ENCODE results near the gene APOBEC4. TPM values are rescaled to one million over a fixed set of nuclear protein-coding genes. Genes with fewer than 3 reads are reported as not detected.

The APOBEC4 gene
- total RNA-seq, 1 donor from 2014 or later: not detected

DNA sequence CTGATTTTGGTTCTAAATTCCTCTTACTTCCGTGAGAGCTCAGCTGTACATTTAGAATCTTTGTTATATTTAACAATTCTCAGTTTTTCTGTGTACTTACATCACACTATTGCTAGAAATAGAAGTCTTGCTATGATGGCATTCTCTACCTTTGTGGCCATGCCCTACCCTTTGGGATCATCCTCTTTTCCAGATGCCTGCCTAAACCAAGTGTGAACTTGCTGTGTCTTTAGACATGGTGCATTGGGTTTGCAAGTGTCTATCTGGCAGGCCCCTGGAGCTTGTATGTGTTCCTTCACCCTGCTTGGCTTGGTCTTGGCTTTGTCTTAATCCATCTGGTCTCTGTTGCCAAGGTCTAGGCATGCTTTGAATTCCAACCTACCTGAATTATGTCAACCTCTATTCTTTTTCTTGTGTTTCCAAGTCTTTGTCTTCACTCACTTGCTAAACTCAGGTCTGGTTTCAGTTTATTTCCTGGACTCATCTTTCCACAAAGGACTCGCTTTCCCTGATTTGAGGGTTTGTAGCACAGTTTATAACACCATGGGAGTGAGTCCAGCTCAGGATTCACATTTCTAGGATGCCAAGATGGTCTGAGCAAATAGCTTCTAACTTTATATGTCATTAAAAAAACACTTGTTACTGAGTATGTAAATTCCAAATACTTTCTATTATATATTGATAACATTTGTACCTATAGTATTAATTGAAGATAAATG lies 20.6 kb upstream of the APOBEC4 start:
- intact Hi-C loops (cut with DNase I): no loop called here
- no peak overlapping the region for H3K4me3 ChIP-seq
- TF ChIP-seq, protein P1, sequence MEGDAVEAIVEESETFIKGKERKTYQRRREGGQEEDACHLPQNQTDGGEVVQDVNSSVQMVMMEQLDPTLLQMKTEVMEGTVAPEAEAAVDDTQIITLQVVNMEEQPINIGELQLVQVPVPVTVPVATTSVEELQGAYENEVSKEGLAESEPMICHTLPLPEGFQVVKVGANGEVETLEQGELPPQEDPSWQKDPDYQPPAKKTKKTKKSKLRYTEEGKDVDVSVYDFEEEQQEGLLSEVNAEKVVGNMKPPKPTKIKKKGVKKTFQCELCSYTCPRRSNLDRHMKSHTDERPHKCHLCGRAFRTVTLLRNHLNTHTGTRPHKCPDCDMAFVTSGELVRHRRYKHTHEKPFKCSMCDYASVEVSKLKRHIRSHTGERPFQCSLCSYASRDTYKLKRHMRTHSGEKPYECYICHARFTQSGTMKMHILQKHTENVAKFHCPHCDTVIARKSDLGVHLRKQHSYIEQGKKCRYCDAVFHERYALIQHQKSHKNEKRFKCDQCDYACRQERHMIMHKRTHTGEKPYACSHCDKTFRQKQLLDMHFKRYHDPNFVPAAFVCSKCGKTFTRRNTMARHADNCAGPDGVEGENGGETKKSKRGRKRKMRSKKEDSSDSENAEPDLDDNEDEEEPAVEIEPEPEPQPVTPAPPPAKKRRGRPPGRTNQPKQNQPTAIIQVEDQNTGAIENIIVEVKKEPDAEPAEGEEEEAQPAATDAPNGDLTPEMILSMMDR (IDR thresholded peaks at IDR 0.05): no peak
- H3K27me3 ChIP-seq: no peaks in the 10 kb centered on the region
- H3K4me1 ChIP-seq: no peaks in the 10 kb centered on the region
- no peak for DNase-seq (ENCODE audit: low spot score in 2 of 2)
- H3K36me3 ChIP-seq: no peaks in the 10 kb centered on the region
- H3K27ac ChIP-seq: no peak overlapping the region
- peaks cover 0 to 3% of the 10 kb centered on the region in 2 donors for H3K9me3 ChIP-seq

DNA sequence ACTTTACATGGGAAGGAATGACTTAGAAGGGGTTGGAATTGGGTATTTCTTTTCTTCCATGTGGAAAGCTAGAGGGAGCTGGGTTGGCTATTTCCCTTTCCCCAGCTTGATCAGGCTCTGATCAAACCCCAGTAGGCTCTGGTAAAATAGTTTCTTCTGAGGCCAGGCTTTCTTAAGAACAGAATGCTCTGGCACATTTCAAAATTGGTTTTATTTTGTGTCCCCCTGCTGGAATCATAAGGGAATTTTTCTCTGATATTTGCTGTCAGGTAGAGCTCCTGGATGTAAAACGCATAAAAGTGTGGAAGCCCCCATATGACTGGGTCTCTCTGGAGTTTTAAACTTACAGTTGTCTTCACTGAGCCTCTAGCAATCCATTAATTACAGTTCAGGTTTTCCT lies 17.1 kb upstream of the APOBEC4 start:
- Histone ChIP-seq H3K9me3 (peaks cover 0 to 3% of the 10 kb centered on the region in 2 donors), H3K4me1 (no peaks in the 10 kb centered on the region), H3K4me3 (no peak overlapping the region), H3K27ac (no peak overlapping the region), H3K36me3 (no peaks in the 10 kb centered on the region), H3K27me3 (no peaks in the 10 kb centered on the region)
- TF ChIP-seq, protein P1 (IDR thresholded peaks at IDR 0.05): no peak
- intact Hi-C loops (cut with DNase I): no loop called here
- DNase-seq (ENCODE audit: low spot score in 2 of 2): no peak

DNA sequence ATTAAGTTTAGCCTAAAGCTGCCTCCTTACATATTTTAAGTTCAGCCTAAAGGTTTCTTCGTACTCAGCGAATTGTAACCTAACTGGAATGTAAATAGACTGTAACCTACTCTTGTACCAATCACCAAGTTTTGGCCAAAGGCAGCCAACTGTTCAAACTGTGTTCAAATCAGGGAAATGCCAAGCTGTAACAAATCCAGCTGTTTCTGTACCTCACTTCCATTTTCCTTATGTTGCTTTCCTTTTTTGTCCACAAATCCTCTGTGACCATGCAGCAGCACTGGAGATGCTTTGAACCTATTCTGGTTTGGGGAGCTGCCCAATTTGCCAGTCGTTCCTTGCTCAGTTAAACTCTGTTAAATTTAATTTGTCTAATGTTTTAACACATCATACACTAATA lies 3.2 kb upstream of the APOBEC4 start:
- intact Hi-C loops (cut with DNase I): no loop called here
- H3K4me1 ChIP-seq: peaks cover 0 to 2% of the 10 kb centered on the region in 2 donors
- TF ChIP-seq, protein P1 (IDR thresholded peaks at IDR 0.05): no peak

DNA sequence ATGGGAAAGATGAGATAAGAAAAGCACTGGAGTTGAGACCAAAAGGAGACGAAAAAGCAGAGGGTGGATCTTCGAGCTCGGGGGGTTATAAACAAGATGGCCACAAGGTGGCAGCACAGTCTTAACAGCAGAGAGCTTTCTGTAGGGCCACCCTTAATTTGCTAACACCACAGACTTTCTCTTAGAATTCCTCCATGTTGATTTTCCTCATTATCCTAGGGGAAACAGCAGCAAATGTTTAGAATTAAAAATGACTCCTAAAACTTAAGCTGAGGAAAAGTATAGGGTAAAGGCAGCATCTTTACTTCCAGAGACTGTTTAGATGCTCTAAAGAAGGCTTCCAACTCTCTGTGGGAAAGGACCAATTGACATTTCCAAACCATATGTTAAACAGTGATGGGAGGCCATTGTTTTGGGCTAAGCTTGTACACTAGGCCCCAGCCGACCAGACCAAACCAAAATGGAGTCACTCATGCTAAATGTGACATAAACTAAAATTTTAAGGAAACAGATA lies 2.5 kb upstream of the APOBEC4 start:
- Histone ChIP-seq H3K36me3 (no peaks in the 10 kb centered on the region), H3K9me3 (no peaks in the 10 kb centered on the region), H3K27ac (no peak overlapping the region), H3K4me3 (no peak overlapping the region), H3K27me3 (no peaks in the 10 kb centered on the region), H3K4me1 (peaks cover 0 to 2% of the 10 kb centered on the region in 2 donors)
- TF ChIP-seq, protein P1 (IDR thresholded peaks at IDR 0.05): peak; percentile 74 to 84 (median 83)
- peak; percentile 20 to 89 for DNase-seq (ENCODE audit: low spot score in 2 of 2)
- intact Hi-C loops (cut with DNase I): loop anchor here (1.0 kb wide), 1 partner anchor 260 kb away; no protein-coding TSS in a partner anchor

More for the DNA sequence above, 3.2 kb upstream of the APOBEC4 start:
- H3K4me3 ChIP-seq: no peak overlapping the region
- DNase-seq (ENCODE audit: low spot score in 2 of 2): no peak
- H3K9me3 ChIP-seq: no peaks in the 10 kb centered on the region
- H3K27me3 ChIP-seq: no peaks in the 10 kb centered on the region
- H3K27ac ChIP-seq: no peak overlapping the region
- no peaks in the 10 kb centered on the region for H3K36me3 ChIP-seq

DNA sequence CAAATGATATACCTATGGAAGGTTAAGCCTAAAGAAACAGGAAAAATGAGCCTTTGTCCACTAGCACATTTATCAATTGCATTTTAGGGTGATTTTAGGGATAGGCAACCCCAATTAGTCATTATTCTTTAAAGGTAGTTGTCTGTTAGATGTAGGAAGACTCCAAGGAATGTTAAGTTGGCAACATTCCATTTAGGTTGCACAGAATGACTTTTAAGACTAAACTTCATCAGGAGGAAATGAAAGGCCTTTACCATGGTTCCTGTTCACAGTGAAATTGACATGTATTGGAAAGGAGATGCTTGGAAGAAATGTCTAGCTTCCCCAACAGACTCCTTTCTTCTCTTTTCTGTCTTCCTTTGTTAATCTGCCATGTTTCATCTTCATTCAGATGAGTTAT lies 1.6 kb upstream of the APOBEC4 start:
- H3K9me3 ChIP-seq: no peaks in the 10 kb centered on the region
- no peak overlapping the region for H3K27ac ChIP-seq

More for the DNA sequence above, 1.6 kb upstream of the APOBEC4 start:
- DNase-seq (ENCODE audit: low spot score in 2 of 2): no peak
- H3K36me3 ChIP-seq: no peaks in the 10 kb centered on the region
- TF ChIP-seq, protein P1 (IDR thresholded peaks at IDR 0.05): no peak
- no peaks in the 10 kb centered on the region for H3K27me3 ChIP-seq
- peaks cover 0 to 2% of the 10 kb centered on the region in 2 donors for H3K4me1 ChIP-seq
- intact Hi-C loops (cut with DNase I): loop anchor here (1.0 kb wide), 1 partner anchor 261 kb away; no protein-coding TSS in a partner anchor
- no peak overlapping the region for H3K4me3 ChIP-seq
